ENCODE data around the gene FDCSP.

The FDCSP gene

DNA sequence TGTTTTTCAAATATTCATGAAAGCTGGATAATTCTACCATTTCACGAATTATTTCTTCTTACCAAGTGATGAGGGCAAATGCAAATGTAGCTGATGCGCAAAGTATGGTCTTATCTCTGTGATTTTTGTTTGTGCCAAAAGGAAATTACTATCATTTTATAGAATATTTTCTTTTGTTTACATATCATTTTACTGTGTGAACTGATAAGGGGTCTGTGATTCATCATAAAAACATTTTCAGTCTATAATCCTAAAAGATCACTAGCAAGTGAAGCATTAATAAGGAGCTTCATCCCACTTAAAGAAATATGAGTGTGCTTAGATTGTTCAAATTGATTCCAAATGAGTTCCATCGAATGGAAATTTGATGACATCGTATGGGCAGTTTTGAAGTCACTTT is 17.2 kb downstream of the FDCSP start:
- no peak for FAIRE-seq
- DNase-seq (ENCODE audit: insufficient read length): no peak
- no peak for TF ChIP-seq TAF1 (IDR thresholded peaks at IDR 0.05; ENCODE audit: borderline replicate concordance, low read depth, low read length)
- no peak for TF ChIP-seq POLR2A (IDR thresholded peaks at IDR 0.05; ENCODE audit: low read depth, low read length)
- no peak for TF ChIP-seq POLR2AphosphoS5 (IDR thresholded peaks at IDR 0.05; ENCODE audit: low read depth, low read length)

DNA sequence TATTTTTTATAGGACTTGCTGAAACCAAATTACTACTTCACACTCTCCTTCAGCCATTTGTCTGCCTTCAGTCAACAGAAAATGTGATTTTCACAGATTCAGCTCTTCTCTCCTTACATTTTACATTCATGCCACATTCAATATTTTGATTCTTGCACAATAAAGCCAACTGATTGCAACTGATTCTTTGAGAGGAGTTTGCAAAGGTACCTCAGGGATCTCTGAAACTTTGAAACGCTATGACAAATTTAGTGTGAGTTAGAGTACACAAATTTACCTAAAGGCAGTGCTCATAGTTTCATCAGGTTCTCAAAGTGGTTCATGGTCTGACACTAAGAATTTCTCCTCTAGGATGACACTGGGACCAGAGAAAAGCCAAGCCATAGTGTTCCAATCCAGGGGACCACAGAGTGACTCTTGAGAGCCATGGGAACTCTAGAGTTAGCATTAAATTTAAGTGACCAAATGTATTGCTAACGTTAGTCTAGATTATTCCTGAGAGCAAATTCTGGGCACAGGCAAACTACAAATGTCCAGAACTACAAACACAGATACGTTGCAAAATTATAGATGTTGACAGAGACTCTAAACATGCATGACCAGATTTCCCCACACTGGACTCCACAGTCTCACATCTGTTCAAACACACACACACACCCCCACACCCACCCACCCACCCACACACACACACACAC is 25.5 kb downstream of the FDCSP start:
- no peak for FAIRE-seq
- DNase-seq (ENCODE audit: insufficient read length): no peak
- no peak for TF ChIP-seq POLR2AphosphoS5 (IDR thresholded peaks at IDR 0.05; ENCODE audit: low read depth, low read length)
- no peak for TF ChIP-seq POLR2A (IDR thresholded peaks at IDR 0.05; ENCODE audit: low read depth, low read length)
- no peak for TF ChIP-seq TAF1 (IDR thresholded peaks at IDR 0.05; ENCODE audit: borderline replicate concordance, low read depth, low read length)

DNA sequence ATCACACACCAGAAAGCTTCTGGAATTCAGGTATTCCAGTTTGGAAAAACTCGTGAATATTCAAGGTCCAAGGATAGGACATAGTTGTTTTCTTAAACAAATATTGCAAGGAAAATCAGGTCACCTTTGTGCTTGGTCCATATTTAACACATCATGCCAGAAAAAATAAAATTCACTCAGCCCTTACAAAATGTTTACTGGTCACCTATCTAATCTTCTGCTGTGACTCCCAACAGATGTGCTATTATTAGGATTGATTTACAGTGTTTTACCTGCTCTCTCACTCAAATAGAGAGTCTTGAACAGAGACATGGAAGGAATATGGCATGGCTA is 26.0 kb downstream of the FDCSP start:
- no peak for DNase-seq (ENCODE audit: insufficient read length)

DNA sequence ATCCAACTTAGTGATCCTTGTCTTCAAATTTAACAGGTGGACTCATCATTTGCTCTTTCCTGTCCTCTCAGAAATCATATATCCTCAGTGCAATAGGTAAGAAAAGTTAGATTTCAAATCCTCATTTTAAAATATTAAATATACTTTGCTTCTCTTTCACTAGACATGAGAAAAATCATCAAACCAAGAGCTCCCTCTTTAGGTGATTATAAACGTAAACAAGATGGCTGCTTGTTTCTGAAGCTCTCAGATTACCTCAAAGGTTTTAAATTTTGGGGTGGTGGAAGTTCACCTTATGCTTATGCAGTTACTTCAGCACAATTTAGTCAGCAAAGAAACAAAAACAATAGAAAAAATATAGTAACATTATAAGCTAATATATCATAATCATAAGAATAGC is 43.8 kb downstream of the FDCSP start:
- FAIRE-seq: no peak
- TF ChIP-seq POLR2A (IDR thresholded peaks at IDR 0.05; ENCODE audit: low read depth, low read length): no peak
- TF ChIP-seq POLR2AphosphoS5 (IDR thresholded peaks at IDR 0.05; ENCODE audit: low read depth, low read length): no peak
- TF ChIP-seq TAF1 (IDR thresholded peaks at IDR 0.05; ENCODE audit: borderline replicate concordance, low read depth, low read length): no peak
- no peak for DNase-seq (ENCODE audit: insufficient read length)

More for the DNA sequence above, 26.0 kb downstream of the FDCSP start:
- no peak for FAIRE-seq
- TF ChIP-seq POLR2A (IDR thresholded peaks at IDR 0.05; ENCODE audit: low read depth, low read length) (no peak), POLR2AphosphoS5 (IDR thresholded peaks at IDR 0.05; ENCODE audit: low read depth, low read length) (no peak), TAF1 (IDR thresholded peaks at IDR 0.05; ENCODE audit: borderline replicate concordance, low read depth, low read length) (no peak)

DNA sequence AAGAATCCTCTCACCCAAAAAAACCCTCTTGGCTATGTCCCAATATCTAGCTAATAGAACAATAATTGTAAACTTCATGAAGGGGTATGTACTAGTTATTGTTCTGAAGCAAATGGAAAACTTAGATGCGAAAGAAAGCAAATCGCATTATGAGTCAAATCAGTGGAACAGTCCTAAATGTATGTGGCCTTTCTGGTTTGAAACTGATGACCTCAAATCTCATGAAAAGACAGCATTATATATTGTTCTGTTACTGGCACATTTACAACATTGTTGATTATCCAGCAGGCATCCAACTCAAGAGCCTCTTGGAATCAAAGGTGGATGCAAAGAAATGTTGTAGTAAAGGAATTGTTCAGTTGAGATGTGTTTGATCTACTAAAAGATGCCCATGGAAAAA is 51.2 kb downstream of the FDCSP start:
- no peak for FAIRE-seq

DNA sequence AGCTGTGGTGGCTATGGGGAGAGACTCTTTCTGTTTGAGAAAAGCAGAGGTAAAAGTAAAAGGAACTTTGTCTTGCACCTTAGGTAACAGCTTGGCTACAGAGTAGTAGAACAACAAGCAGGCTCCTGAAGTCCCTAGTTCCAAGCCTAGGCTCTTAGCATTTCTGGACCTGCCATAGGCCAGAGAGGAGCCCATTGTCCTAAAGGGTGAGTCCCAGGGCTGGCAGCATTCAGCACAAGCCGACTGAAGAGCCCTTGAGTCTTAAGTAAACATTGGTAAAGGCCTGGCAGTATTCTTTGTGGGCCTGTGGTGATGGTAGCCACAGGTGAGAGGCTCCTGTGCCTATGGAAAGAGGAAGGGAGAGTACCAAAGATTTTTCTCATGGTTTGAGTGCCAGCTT is 54.6 kb downstream of the FDCSP start:
- no peak for TF ChIP-seq POLR2A (IDR thresholded peaks at IDR 0.05; ENCODE audit: low read depth, low read length)
- no peak for TF ChIP-seq TAF1 (IDR thresholded peaks at IDR 0.05; ENCODE audit: borderline replicate concordance, low read depth, low read length)
- no peak for TF ChIP-seq POLR2AphosphoS5 (IDR thresholded peaks at IDR 0.05; ENCODE audit: low read depth, low read length)
- DNase-seq (ENCODE audit: insufficient read length) (no peak), FAIRE-seq (no peak)

More for the DNA sequence above, 51.2 kb downstream of the FDCSP start:
- TF ChIP-seq POLR2AphosphoS5 (IDR thresholded peaks at IDR 0.05; ENCODE audit: low read depth, low read length) (no peak), TAF1 (IDR thresholded peaks at IDR 0.05; ENCODE audit: borderline replicate concordance, low read depth, low read length) (no peak), POLR2A (IDR thresholded peaks at IDR 0.05; ENCODE audit: low read depth, low read length) (no peak)
- no peak for DNase-seq (ENCODE audit: insufficient read length)
